HG02623 (cell line): ENCODE data around the gene GSG1.
"Not testable (repeated sequence)": the region's sequence is repeated elsewhere in the genome, so short reads cannot be mapped to it uniquely, and the experiment has no call there.

Source experiments
- ATAC-seq: cut with Tn5 transposase; IDR thresholded peaks from one replicate; pipeline ENCODE4 v1.9.1; 2021; ENCODE audit warnings: moderate library complexity; ENCODE audit not compliant: unreplicated experiment

Gene GSG1

DNA sequence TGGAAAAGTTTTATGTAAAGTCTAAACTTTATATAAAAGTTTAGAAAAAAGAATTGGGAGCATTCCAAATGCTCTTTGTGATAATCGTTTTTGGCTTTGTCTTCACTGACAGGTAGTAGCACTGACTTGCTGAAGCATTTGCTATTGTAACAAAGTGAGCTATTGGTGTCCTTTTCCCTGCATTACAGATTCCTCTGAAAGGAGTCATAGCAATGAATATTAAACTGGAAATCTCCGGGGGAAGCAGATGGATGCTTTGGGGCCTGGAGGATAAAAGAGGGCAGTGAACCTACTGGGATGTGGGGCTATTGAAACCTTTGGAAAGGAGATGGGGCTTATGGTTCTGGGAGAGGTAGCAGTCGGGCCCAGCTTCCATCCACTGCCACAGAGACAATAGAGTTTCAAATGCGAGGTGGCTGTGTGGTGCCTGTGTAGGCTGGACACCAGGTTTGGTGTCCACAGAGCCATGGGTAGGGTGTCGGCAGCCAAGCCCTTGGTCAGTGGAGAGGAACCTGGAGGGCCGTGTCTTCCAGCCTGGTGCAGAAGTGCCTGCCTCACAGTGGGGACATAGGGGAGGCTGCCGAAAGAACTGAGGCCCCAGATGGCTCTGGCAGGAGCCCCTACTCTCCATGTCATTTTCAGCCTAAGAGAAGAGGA lies 10.1 kb downstream of the GSG1 start:
- ATAC-seq: no peak

DNA sequence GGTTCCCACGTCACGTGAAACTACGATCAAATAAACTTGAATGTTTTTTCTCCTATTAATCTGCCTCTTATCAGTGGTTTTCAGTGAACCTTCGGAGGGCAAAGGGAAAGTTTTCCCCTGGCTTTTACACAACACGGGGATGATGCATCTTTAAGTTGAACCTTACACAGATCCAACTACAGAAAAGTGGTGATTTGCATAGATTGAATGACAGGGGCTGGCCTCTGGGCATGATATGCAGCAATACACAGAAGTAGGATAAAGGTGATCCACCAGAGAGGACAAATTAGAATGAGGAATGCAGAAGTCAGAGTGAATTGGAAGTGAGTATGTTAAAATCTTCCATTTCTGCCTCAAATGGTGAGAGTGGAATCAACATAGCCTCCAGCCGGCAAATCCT lies 11.6 kb downstream of the GSG1 start:
- no peak for ATAC-seq

DNA sequence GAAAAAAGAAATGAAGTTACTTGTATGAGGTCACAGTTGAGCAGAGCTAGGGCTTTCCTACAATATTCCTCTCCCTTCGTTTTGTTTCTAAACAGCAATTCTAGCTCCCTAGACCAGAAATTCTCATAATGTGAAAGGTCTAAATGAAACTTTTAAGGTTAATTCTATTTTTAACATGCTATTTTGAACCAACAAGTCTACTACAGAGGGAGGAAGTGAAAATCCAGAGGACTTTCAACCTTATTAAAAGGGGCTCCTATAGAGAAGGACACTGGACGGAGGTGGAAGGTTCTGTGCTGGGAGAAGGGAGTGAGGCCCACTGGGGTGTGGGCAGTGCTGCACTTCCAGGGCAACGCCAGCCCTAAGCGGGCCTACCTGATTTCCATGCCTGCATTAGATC lies 13.4 kb downstream of the GSG1 start:
- ATAC-seq: peak; percentile 49

DNA sequence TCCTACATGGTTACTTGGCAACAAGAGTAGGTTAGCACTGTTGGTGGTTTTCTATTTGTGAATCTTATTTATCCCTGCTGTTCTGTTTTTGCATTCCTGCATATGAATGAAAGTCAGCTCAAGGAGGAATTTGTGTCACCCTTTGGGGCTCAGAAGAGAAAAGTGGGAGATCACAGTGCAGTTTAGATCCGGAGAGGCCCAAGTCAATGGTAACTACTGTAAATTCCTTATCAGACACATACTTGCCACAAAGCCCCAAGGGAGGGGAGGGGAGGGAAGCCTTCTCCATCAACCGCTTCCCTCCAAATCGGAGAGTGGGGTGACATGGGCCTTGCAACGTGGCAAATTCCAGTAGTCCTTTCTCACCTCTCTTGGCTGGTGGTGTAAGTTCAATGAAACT lies 15.0 kb downstream of the GSG1 start:
- ATAC-seq: no peak

DNA sequence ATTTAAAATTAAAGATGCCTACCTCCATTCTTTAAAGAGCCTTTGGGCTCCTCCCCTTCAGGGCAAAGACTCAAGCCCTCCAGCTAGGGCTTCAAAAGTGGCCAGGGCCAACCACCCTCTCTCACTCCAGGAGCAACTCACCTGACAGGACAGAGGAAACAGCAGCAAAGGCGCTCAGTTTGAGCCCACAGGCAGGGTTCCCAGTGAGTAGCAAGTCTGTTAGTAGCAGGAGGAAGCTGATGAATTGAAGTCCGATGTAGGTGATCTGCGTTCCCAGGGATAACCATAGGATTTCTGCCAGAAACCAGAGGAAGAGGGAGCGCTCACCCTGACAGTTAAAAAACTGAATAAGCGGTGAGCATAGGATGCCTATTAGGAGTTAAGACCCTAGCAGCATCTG lies 15.7 kb downstream of the GSG1 start:
- no peak for ATAC-seq

DNA sequence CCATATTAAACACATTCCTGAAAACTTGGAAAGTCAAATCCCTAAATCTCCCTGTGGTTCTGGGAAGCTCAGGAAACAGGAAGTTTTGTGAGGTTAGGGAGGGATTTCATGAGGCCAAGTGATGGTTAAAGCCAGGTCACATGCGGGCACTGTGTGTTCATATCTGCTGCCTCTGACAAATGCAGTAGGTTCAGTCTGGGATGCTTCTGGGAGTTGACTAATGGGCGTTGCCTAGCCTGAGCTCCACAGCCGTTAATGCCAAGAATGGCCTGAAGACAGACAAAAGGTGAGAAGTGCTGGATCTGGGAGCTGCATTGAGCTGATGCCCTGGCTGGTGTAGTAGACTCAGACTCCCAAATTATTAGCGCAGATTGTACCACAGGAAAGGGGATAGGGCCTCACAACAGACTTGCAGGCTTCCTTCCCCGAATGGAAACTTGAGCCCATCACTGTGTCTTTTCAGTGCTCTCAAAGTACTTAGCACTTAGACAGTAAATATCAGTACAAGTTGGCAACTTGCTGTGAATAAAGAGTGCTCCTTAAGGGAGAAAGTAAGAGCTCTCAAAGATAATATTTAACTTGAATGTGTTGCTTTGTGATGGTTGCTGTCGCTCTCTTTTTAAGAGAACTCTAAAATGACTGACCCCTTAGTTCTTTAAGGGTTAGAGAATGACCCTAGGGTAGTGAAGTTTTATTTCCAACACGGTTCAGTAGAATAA lies 17.3 kb downstream of the GSG1 start:
- ATAC-seq: no peak

DNA sequence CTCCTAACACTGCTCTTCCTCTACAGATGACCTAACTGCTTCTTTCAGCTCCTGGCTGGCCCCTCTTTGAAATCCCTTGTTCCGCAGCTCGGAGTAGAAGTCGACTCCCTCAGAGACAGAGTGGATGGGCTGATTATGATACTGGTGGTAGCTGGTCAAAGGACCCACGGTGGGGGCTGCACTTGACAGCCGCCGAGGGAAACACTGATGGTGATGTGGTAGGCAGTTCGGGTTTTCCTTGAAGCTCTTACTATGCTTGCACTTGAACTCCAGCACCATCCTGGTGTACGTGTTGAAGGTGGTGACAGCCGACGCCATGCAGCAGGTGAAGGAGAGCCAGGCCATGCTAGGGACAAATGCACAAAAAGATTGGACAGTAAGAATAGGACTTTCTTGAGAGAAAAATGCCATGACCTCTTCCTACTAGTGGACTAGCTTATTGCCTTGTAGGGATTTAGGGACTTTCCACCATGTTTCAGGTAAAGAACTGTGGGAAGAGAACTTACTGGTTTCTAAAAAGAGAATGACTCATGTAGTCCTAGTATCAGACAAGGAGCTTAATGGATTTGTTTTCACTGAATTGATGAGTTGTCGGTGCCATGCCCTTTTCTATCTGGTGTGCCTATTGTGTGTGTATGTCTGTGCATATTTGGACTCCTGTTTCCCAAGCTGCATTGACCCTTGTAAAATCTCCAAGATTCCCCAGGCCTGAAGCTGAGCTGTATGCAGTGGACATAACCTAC lies 18.4 kb downstream of the GSG1 start:
- ATAC-seq: no peak

DNA sequence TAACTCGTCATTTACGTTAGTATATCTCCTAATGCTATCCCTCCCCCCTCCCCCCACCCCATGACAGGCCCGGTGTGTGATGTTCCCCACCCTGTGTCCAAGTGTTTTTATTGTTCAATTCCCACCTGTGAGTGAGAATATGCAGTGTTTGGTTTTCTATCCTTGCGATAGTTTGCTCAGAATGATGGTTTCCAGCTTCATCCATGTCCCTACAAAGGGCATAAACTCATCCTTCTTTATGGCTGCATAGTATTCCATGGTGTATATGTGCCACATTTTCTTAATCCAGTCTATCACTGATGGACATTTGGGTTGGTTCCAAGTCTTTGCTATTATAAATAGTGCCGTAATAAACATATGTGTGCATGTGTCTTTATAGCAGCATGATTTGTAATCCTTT lies 19.8 kb downstream of the GSG1 start:
- ATAC-seq: not testable (repeated sequence)

DNA sequence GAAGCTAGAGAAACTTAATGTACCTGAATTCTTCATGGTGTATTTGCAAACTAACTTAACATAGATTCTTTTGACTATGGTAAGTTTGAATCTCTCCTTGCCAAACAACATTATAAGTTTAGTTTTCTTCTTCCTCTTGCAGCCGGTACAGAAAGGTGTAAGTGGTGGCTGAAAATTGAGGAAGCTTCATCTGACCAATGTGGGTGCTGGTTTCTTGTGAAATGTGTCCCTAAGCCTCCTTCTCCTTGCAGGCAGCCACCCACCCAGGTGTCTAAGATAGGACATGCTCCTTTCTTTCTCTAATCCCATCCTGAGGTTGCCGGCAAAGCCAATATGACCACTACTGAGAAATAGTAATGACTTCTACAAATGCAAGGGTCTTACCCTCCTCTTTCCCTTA lies 20.6 kb downstream of the GSG1 start:
- ATAC-seq: no peak

DNA sequence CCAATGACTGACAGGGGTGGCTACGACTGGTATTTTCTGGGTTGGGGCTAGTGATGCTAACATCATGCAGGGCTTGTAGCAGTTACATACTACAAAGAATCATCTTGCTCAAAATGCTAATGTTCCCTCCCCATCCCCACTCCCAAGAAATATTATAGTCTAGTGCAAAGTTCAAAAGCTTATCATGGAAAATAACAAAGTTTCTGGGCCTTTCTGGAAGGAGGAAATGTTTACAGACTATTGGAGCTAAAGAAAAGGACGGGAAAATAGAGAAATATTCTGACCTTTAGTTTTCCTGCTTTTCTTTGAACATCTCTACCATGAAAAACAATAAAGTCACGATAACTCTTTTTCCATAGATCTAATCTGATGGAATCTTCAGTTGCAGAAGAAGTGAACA lies 23.2 kb downstream of the GSG1 start:
- ATAC-seq: no peak

DNA sequence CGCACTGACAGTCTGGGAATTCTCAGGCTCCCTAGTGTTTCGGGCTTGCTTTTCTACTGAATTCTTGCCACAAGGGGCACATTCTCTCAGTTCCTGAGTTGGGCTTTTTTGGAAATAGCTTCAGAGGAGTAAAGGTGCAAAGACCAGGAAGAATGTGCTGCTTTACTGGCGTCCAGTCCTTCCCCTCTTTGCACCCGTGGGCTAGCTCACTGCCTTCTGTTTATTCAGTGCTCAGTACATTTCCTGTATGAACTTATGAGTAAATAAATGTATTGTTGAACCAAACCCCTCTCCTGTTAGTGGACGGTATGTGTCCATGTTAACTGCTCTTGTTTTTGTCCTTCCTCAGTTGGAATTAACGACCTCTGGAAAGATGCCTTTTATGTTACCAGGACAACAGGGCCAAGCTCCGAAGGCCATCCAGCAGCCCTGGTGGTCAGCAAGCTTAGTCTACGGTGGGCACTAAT lies 24.0 kb downstream of the GSG1 start:
- no peak for ATAC-seq

DNA sequence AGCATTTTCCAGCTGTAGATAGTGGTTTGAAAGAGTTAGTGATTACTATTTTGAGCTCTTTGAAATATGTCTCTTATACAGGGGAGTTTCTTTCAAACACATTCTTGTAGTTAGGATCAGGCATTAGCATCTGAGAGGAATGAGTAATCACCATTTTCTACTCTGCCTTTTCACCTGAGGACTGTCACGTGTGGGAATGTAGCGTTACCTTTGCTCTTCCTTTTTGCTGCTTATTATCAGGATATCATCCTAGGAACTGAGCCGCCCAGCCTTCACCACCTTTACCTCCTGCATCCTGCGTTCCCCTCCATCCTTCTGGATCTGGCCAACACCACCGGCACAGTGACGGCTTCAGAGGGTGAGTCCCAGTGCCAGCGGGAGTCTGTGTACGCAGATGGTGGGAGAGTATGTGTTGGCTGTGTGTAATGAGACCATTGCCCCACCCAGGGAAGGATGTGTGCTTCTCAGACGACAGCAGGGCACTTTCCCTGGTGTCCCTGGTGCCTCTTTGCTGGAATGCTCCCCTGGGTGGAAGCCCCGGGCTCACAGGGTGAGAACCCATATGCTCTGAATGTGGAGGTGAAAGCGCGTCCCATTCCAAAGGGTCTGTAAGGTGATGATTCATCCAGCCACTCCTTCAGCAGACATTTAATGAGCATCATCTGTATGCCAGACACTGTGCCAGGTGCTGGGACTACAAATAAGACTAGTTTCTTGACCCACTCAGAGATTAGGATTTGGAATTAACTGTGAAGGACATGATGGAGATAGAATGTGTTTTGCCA lies 27.5 kb downstream of the GSG1 start:
- ATAC-seq: no peak

DNA sequence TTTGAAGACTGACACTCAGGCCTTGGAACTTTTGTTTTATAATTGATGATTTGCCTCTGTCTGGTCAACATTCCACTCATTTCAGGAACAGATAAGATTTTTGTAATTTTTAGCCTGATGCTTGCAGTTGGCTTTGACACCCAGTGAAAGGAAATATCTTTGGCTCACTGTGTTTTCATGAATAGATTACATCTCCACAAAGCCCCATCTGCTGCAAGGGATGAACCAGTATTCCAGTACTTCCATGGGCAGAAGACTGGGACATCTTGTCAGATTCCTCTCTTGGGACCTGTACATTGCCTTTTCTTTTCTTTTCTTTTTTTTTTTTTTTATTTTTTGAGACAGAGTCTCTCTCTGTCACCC lies 28.4 kb downstream of the GSG1 start:
- no peak for ATAC-seq

DNA sequence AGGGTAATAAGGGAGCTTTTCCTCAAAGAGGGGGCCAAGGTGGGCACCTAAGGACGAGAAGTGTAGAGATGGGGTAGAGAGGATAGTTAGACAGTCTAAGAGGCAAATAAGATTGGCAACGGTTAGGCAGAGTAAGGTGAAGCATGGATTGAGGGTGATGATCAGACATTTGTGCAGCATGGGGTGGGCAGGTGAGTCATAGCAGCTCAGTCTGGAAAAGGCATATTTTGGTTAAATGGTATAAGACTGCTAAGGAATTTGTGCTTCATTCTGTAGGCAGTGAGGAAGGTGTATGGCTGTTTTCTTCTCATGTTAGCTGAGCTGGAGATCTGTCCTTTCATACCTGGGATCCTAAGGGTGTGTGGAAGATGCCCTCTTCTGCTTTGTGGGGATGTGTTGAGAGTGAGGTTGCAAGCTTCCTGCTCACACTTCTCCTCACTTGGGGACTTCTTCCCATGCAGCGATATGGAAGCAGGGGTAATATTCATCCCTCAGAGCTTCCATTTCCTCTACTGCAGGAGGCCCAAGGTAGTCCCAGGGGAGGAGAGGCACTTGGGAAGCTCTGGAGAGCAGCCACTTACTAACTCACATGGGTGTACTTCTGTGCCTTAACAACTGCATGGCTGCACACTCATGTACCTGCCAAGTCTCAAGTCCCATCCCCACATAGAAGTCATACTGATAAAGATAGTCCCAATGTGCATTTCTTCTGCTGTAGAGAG lies 28.9 kb downstream of the GSG1 start:
- no peak for ATAC-seq

DNA sequence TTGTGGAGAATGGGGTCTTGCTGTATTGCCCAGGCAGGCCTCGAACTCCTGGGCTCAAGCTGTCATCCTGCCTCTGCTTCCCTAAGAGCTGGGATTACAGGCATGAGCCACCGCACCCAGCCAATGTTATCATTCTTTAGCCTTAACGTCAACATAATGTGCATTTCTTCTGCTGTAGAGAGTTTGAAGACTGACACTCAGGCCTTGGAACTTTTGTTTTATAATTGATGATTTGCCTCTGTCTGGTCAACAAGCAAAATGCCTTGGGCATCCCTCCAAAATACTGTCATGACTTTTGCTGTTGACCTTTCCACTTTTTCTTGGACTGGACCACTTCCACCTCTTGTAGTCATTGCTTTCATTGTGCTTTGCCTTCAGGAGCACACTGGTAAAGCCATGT lies 30.3 kb downstream of the GSG1 start:
- ATAC-seq: no peak

DNA sequence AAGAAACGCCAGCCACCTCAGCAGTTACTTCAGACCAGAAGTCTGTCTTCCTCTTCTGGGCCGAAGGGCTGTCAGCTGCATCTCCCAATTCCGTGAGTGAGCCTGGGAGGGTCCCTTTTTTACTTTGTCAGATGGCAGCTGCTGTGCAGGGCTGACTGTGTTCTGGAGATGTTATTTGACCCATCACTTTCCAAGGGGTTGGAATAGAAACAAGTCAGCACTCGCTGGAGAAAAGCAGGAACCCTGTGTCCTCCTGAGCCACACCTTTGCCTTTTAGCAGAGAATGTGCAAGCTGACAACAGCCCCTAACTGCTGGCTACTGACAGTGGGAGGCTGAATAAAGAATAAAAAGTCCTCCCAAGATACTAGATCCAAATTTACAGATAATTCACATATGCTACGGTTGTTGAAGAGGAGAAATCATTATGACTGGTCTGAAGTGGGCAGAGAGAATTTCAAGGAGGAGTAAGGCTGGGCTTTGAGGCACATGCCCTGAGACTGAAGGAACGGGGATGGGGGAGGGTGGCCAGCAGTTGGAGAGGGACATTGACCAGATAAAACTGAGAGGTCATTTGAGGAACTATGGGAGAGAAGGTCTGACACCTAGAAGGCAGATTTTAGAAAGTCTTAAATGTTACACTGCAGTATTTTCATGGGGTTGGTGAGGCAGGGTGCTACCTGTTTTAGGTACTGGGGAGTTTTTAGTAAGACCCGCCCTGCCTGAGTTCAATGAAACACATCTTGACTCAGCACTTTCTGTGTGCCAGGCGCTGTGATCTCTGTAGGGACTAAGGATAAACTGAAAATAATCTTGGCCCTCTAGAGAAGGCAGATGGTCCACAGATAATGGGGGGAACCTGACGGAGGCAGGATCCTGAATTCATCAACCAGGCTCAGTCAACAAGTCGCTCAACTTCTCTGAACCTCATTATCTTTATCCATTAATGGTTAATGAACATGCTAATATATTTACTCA lies 31.9 kb downstream of the GSG1 start:
- ATAC-seq: no peak

DNA sequence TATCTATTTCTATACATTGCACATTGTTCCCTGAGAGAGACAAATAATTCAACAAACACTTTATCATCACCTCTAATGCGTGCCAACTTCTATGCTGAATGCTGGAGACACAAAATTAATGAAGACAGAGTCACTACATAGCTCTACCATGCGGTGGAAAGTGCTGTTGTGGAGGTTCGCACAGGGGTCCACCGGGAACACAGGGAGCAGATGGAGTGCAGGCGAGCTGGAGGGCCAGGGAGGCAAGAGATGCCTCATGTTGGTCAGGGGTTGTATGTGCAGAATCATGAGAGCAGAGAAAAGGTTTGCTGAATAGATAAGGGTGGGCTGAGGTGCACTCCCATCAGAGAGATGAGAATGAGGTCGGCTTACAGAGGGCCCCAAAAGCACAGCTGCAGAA lies 34.1 kb downstream of the GSG1 start:
- no peak for ATAC-seq

DNA sequence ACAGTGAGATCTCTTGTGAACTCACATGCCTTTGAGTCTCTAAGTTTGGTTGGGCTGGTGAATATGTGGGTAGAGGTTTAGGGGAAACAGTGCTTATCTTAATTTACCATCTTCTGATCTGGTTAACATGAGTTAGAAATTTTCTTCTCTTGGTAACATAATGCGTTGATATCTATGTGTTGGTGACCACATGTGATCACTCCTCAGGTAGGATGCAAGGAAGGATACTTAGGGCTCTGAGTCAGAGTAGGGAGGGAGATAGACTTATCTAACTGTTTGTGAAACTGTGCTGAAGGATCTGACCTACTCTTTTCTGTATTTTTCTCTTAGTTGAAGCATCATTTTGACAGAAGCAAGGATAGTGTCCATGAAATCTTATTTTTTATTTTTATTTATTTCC lies 36.1 kb downstream of the GSG1 start:
- ATAC-seq: no peak

DNA sequence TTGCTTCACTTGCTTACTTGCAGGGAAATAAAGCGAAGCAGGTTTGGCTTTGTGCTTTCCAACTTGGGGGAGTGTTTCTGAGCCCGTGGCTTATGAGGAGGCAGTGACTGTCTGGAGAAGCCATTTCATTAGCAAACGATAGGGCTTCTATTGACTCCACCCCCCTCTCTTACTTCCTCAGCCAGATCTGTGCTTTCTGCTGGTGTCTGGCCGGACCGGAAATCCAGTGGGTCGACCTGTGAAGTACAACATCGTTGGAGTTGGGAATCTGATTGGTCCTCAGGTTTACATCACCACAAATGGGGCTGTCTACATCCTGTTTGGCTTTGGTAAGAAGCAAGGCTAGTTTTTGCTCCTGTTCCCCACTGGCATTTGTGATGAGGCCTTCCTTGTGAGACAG lies 37.0 kb downstream of the GSG1 start:
- no peak for ATAC-seq

DNA sequence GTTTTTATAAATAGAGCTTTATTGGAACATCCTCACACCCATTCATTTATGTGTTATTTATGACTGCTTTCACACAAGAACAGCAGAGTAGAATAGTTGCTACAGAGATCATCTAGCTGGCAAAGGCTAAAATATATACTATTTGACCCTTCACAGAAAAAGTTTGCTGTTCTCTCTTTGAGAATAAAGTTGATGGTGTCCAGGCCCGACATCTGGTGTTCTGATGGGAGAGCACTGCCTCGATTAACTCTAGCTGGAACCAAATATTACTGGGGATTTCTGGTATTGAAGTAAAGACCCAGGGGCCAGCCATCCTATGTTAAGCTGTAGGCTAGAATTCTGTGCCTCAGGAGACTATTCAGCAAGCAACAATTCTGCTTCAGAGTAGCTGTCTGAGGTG lies 37.5 kb downstream of the GSG1 start:
- ATAC-seq: no peak
